HCT116 (cell line): ENCODE data around the gene PSMD3. TPM values are rescaled to one million over a fixed set of nuclear protein-coding genes. Genes with fewer than 3 reads are reported as not detected.

Experiments
- ATAC-seq: fragments of 200-7000 bp; cut with Tn5 transposase; 2 replicates; pipeline ENCODE4 v1.9.1; 2020; ENCODE audit warnings: mild to moderate bottlenecking, moderate library complexity
- BruUV-seq: library from RNA; stranded (reverse); fragments of 400-500 nt; replicated peaks from 2 replicates; lab custom pipeline; 2021; lab: Mats Ljungman, UMichigan
- CTCF ChIA-PET: fragments of 300-600 bp; sonication (Branson Sonifier 250); formaldehyde crosslinking; loops from one replicate; lab custom pipeline; 2021; ENCODE audit warnings: antibody characterized with exemption; lab: Charles Lee
- POLR2A ChIA-PET: fragments of 300-600, 350-600 bp; sonication (Branson Sonifier 250); formaldehyde crosslinking; loops from one replicate; lab custom pipeline; 2021; ENCODE audit warnings: antibody characterized with exemption; lab: Charles Lee
- RAD21 ChIA-PET, 2 experiments: fragments of 300-600 bp; sonication (Branson Sonifier 250); formaldehyde crosslinking; loops; one replicate each; lab custom pipeline; 2023; ENCODE audit warnings: low total read pairs in 2 of 2; ENCODE audit not compliant: uncharacterized antibody in 2 of 2, unreplicated experiment in 2 of 2, low non-redundant PET in 1 of 2; lab: Charles Lee
- DNase-seq: peaks from one replicate; pipeline ENCODE4 v3.0.0-alpha.2; 2010; ENCODE audit warnings: low read depth, low spot score
- H2AFZ ChIP-seq: fragments of 200-600 bp; shearing (Covaris generic), sonication (generic); 2 replicates; pipeline ENCODE4 v1.6.1; 2017; ENCODE audit warnings: low read depth, mixed run types, mixed read lengths, antibody characterized with exemption, low read length; ENCODE audit not compliant: poor library complexity, severe bottlenecking
- H3K27ac ChIP-seq: 2 replicates; pipeline ENCODE4 v1.5.1; 2012; ENCODE audit warnings: low read depth, low read length
- H3K27me3 ChIP-seq: fragments of 200-600 bp; sonication (generic); 2 replicates; pipeline ENCODE4 v1.6.1; 2016; ENCODE audit warnings: mixed run types, low read length, mixed read lengths; ENCODE audit not compliant: insufficient read depth
- H3K36me3 ChIP-seq, 2 experiments: fragments of 200-500 bp in 1 of 2; fragments of 200-600 bp in 1 of 2; sonication (Bioruptor generic) in 1 of 2; sonication (generic) in 1 of 2; 2 replicates each; pipeline versions ENCODE4 v1.5.1 to v1.6.1; 2014 to 2016; ENCODE audit warnings: low read length in 2 of 2, inconsistent platforms in 1 of 2, mixed read lengths in 1 of 2, mixed run types in 1 of 2; ENCODE audit not compliant: insufficient read depth in 2 of 2, control insufficient read depth in 1 of 2
- H3K4me1 ChIP-seq, 2 experiments: fragments of 200-600 bp in 1 of 2; sonication (generic) in 1 of 2; 2 replicates each; pipeline versions ENCODE4 v1.5.1 to v1.6.1; 2012 to 2017; ENCODE audit warnings: low read length in 2 of 2, inconsistent platforms in 1 of 2, mild to moderate bottlenecking in 1 of 2, mixed read lengths in 1 of 2, mixed run types in 1 of 2, moderate library complexity in 1 of 2; ENCODE audit not compliant: insufficient read depth in 2 of 2, control insufficient read depth in 1 of 2
- H3K4me2 ChIP-seq: fragments of 200-600 bp; sonication (generic); 2 replicates; pipeline ENCODE4 v1.6.1; 2017; ENCODE audit warnings: mixed run types, low read length, mixed read lengths
- H3K4me3 ChIP-seq, 2 experiments: fragments of 200-600 bp in 1 of 2; sonication (generic) in 1 of 2; replicated peaks in 1 of 2; 2 replicates each; pipeline ENCODE4 v1.5.1; 2011 to 2016; ENCODE audit warnings: low read length in 2 of 2, control low read depth in 1 of 2, low read depth in 1 of 2, mild to moderate bottlenecking in 1 of 2, mixed read lengths in 1 of 2, mixed run types in 1 of 2
- H3K79me2 ChIP-seq: fragments of 200-600 bp; sonication (generic); 2 replicates; pipeline ENCODE4 v1.6.1; 2017; ENCODE audit warnings: mild to moderate bottlenecking, mixed run types, low read length, moderate library complexity, mixed read lengths; ENCODE audit not compliant: insufficient read depth
- H3K9ac ChIP-seq: fragments of 200-600 bp; sonication (generic); 2 replicates; pipeline ENCODE4 v1.6.1; 2016; ENCODE audit warnings: low read length, mixed read lengths
- H3K9me2 ChIP-seq: fragments of 200-600 bp; sonication (generic), shearing (Covaris generic); 2 replicates; pipeline ENCODE4 v1.6.1; 2017; ENCODE audit warnings: mixed run types, mild to moderate bottlenecking, moderate library complexity; ENCODE audit not compliant: insufficient read depth
- H3K9me3 ChIP-seq, 2 experiments: fragments of 200-500 bp in 1 of 2; fragments of 200-600 bp in 1 of 2; sonication (Bioruptor generic) in 1 of 2; sonication (generic) in 1 of 2; 2 replicates each; pipeline ENCODE4 v1.6.1; 2014 to 2017; ENCODE audit warnings: low read length in 2 of 2, mixed read lengths in 2 of 2, inconsistent platforms in 1 of 2, low read depth in 1 of 2, mild to moderate bottlenecking in 1 of 2, mixed run types in 1 of 2, moderate library complexity in 1 of 2; ENCODE audit not compliant: control insufficient read depth in 1 of 2, insufficient read depth in 1 of 2
- H4K20me1 ChIP-seq: fragments of 200-600 bp; sonication (generic), shearing (Covaris generic); 2 replicates; pipeline ENCODE4 v1.6.1; 2017; ENCODE audit warnings: mixed run types, mild to moderate bottlenecking, moderate library complexity; ENCODE audit not compliant: insufficient read depth
- CBX3 ChIP-seq: IDR thresholded peaks from 2 replicates; pipeline ENCODE4 v1.6.1; 2012; ENCODE audit warnings: low read depth
- CEBPB ChIP-seq: IDR thresholded peaks from 2 replicates; pipeline ENCODE4 v1.6.1; 2012; ENCODE audit warnings: low read depth
- EGR1 ChIP-seq: IDR thresholded peaks from 2 replicates; pipeline ENCODE4 v1.6.1; 2012; ENCODE audit warnings: low read depth
- EZH2 ChIP-seq: fragments of 200-600 bp; sonication (generic); IDR thresholded peaks from 2 replicates; pipeline ENCODE4 v1.6.1; 2017; ENCODE audit warnings: antibody characterized with exemption, mixed run types
- FOSL1 ChIP-seq: IDR thresholded peaks from 2 replicates; pipeline ENCODE4 v1.6.1; 2012; ENCODE audit warnings: low read depth
- JUND ChIP-seq: IDR thresholded peaks from 2 replicates; pipeline ENCODE4 v1.6.1; 2012
- POLR2A ChIP-seq: IDR thresholded peaks from 2 replicates; pipeline ENCODE4 v1.7.0; 2011; ENCODE audit warnings: borderline replicate concordance; ENCODE audit not compliant: insufficient read depth, insufficient read length; ENCODE audit errors: extremely low read depth
- POLR2AphosphoS5 ChIP-seq: IDR thresholded peaks from 2 replicates; pipeline ENCODE4 v1.6.1; 2011; ENCODE audit warnings: mild to moderate bottlenecking, low read depth, low read length, moderate library complexity
- REST ChIP-seq: IDR thresholded peaks from 2 replicates; pipeline ENCODE4 v1.6.1; 2012; ENCODE audit warnings: low read depth
- SIN3A ChIP-seq: IDR thresholded peaks from 2 replicates; pipeline ENCODE4 v1.6.1; 2012; ENCODE audit warnings: low read depth
- intact Hi-C: fragments of 100-400 bp; cut with micrococcal nuclease; formaldehyde crosslinking; loops from 2 replicates; pipeline ENCODE4 v1.10.0; 2022
- total RNA-seq: library from RNA; stranded (reverse); gene quantifications from one replicate; pipeline ENCODE4 v1.2.1, GENCODE V29; 2021; ENCODE audit not compliant: unreplicated experiment
- TF ChIP-seq, protein P1 (sequence below): IDR thresholded peaks from 2 replicates; pipeline ENCODE4 v1.6.1; 2012
- TF ChIP-seq, protein P2 (sequence below), 3 experiments: fragments of 200-600 bp in 1 of 3; sonication (generic) in 1 of 3; IDR thresholded peaks in 2 of 3; conservative IDR thresholded peaks in 1 of 3; 2 replicates each; pipeline ENCODE4 v1.5.1; 2012 to 2017; ENCODE audit warnings: low read depth in 2 of 3, low read length in 2 of 3, antibody characterized with exemption in 1 of 3, borderline replicate concordance in 1 of 3, control low read depth in 1 of 3, mild to moderate bottlenecking in 1 of 3, mixed read lengths in 1 of 3, mixed run types in 1 of 3, moderate library complexity in 1 of 3; ENCODE audit not compliant: insufficient read depth in 1 of 3
- TF ChIP-seq, protein P3 (sequence below): IDR thresholded peaks from 2 replicates; pipeline ENCODE4 v1.6.1; 2011; ENCODE audit warnings: mild to moderate bottlenecking, low read length, moderate library complexity; ENCODE audit not compliant: insufficient replicate concordance; ENCODE audit errors: extremely low read depth

The PSMD3 gene
- total RNA-seq, 1 experiment from 2014 or later = 152 TPM

DNA sequence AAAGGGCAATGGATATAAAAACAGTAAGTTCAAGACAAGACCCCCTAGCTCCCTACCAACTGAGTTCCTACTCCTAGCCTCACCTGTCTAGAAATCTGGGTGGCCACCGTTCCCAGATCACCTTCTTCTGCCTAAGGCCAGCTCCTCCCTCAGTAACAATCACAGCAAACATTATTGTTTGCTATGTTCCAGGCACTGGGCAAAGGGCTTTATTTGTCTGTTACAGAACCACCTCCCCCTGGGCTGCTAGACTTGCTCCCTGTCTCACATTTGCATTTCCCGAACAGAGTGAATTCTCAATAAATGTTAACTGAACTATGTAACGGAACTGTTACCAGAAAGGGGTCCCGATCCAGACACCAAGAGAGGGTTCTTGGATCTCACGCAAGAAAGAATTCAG lies 46.3 kb upstream of the PSMD3 start:
- no peak overlapping the region for H2AFZ ChIP-seq
- ChIA-PET CTCF (no interaction called here), RAD21 (no interaction called here), POLR2A (no interaction called here)
- H3K36me3 ChIP-seq = no peaks in the 10 kb centered on the region
- TF ChIP-seq, protein P1, sequence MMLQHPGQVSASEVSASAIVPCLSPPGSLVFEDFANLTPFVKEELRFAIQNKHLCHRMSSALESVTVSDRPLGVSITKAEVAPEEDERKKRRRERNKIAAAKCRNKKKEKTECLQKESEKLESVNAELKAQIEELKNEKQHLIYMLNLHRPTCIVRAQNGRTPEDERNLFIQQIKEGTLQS = no peak
- TF ChIP-seq, protein P2, sequence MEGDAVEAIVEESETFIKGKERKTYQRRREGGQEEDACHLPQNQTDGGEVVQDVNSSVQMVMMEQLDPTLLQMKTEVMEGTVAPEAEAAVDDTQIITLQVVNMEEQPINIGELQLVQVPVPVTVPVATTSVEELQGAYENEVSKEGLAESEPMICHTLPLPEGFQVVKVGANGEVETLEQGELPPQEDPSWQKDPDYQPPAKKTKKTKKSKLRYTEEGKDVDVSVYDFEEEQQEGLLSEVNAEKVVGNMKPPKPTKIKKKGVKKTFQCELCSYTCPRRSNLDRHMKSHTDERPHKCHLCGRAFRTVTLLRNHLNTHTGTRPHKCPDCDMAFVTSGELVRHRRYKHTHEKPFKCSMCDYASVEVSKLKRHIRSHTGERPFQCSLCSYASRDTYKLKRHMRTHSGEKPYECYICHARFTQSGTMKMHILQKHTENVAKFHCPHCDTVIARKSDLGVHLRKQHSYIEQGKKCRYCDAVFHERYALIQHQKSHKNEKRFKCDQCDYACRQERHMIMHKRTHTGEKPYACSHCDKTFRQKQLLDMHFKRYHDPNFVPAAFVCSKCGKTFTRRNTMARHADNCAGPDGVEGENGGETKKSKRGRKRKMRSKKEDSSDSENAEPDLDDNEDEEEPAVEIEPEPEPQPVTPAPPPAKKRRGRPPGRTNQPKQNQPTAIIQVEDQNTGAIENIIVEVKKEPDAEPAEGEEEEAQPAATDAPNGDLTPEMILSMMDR (IDR thresholded peaks at IDR 0.05 in 2 of 3, conservative IDR thresholded peaks at IDR 0.05 in 1 of 3; ENCODE audit: borderline replicate concordance in 1 of 3, insufficient read depth in 1 of 3, low read depth in 2 of 3, low read length in 2 of 3) = no peak
- no peak for TF ChIP-seq REST
- TF ChIP-seq EGR1 = no peak
- no peak for TF ChIP-seq EZH2
- TF ChIP-seq CBX3 = no peak
- no peak for TF ChIP-seq POLR2AphosphoS5
- no peak for TF ChIP-seq SIN3A
- TF ChIP-seq POLR2A = no peak
- TF ChIP-seq JUND = no peak
- no peak for TF ChIP-seq FOSL1
- TF ChIP-seq, protein P3, sequence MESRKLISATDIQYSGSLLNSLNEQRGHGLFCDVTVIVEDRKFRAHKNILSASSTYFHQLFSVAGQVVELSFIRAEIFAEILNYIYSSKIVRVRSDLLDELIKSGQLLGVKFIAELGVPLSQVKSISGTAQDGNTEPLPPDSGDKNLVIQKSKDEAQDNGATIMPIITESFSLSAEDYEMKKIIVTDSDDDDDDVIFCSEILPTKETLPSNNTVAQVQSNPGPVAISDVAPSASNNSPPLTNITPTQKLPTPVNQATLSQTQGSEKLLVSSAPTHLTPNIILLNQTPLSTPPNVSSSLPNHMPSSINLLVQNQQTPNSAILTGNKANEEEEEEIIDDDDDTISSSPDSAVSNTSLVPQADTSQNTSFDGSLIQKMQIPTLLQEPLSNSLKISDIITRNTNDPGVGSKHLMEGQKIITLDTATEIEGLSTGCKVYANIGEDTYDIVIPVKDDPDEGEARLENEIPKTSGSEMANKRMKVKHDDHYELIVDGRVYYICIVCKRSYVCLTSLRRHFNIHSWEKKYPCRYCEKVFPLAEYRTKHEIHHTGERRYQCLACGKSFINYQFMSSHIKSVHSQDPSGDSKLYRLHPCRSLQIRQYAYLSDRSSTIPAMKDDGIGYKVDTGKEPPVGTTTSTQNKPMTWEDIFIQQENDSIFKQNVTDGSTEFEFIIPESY = no peak
- no peak for TF ChIP-seq CEBPB
- intact Hi-C loops = no loop called here
- H3K9me3 ChIP-seq = no peaks in the 10 kb centered on the region
- H3K27me3 ChIP-seq = no peaks in the 10 kb centered on the region
- H3K4me2 ChIP-seq = no peak overlapping the region
- no peaks in the 10 kb centered on the region for H4K20me1 ChIP-seq
- no TSS peak for BruUV-seq
- DNase-seq = no peak
- no peaks in the 10 kb centered on the region for H3K79me2 ChIP-seq
- H3K9ac ChIP-seq = no peak overlapping the region
- no peak for ATAC-seq
- H3K4me3 ChIP-seq = no peak overlapping the region
- no peak overlapping the region for H3K27ac ChIP-seq
- H3K4me1 ChIP-seq = peaks cover 19 to 26% of the 10 kb centered on the region in 2 experiments
- no peaks in the 10 kb centered on the region for H3K9me2 ChIP-seq
